Skeletal muscle satellite cell (primary cell): ENCODE data around the gene ASCL3.
A peak's percentile ranks its signal among the peaks of the same experiment; 100 is the strongest.
"Not testable (repeated sequence)": the region's sequence is repeated elsewhere in the genome, so short reads cannot be mapped to it uniquely, and the experiment has no call there.

Source experiments
- H3K27me3 ChIP-seq: 2 replicates; pipeline ENCODE4 v1.7.0; 2013; ENCODE audit warnings: low read length; ENCODE audit not compliant: control insufficient read depth, insufficient read depth
- H3K36me3 ChIP-seq: 2 replicates; pipeline ENCODE4 v1.7.0; 2013; ENCODE audit warnings: mild to moderate bottlenecking, control low read depth, low read length; ENCODE audit not compliant: insufficient read depth
- H3K4me1 ChIP-seq: 2 replicates; pipeline ENCODE4 v1.7.0; 2013; ENCODE audit warnings: low read length; ENCODE audit not compliant: control insufficient read depth, insufficient read depth
- H3K4me2 ChIP-seq: 2 replicates; pipeline ENCODE4 v1.7.0; 2013; ENCODE audit warnings: mild to moderate bottlenecking, low read length
- H3K4me3 ChIP-seq: 2 replicates; pipeline ENCODE4 v1.7.0; 2013; ENCODE audit warnings: low read length
- H3K9ac ChIP-seq: 2 replicates; pipeline ENCODE4 v1.7.0; 2013; ENCODE audit warnings: mild to moderate bottlenecking, low read depth, low read length, moderate library complexity
- H3K9me3 ChIP-seq: replicated peaks from 2 replicates; pipeline ENCODE4 v1.7.0; 2013; ENCODE audit warnings: mild to moderate bottlenecking, control low read depth, low read length

ASCL3 gene

DNA sequence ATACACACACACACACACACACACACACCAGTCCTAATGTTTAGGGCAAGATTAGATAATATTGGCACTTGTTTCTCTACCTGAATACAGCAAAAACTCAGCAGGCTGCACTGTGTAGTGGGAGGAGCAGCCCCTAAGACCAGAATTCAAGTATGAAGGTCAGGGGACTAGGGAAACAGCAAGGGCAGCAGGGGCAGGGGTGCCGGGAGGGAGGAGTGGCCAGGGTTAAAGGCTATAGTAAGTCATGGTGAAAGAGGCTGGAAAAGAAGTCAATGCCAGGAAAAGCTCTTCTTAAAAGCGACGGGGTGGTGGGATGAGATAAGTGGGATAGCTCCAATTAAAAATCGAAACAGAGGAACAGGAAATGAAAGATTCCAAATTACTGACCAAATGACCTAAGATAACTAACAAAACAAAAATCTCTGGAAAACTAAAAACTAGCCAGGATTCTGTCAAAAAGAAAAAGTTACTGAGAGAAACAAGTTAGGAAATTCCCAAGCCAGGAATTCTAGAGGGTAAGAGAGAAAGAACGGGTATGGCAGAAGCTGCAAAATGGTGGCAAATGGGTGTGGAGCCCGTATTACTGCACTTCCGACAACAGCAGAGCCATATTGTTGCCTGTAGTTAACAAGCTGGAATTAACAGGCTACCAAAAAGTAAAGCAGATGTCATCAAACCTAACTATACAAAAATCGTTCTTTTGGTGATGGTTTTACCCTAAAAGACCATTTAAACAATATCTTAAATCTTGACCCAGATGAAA is 1.3 kb downstream of the ASCL3 start:
- Histone ChIP-seq H3K36me3 (no peaks in the 10 kb centered on the region), H3K9ac (no peak overlapping the region), H3K9me3 (no peaks in the 10 kb centered on the region), H3K27me3 (no peaks in the 10 kb centered on the region), H3K4me1 (no peaks in the 10 kb centered on the region), H3K4me3 (no peak overlapping the region), H3K4me2 (no peak overlapping the region)

DNA sequence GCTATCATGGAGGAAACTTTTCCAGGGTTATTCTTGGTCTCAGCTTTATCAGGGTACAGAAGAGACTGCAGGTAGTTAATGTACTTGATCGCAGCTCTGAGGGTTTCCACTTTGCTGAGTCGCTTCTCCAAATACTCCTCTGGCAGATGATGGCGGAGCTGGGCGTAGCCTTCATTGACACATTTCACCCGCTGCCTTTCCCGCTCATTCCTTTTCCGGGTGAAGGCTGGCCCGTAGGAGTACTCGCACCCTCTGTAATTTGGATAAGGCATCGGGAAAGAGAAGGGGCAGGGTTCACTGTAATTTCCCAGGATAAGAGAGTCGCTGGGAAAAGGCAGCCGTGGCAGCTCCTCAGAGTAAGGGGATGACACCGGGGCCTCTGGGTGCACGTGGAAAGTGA is 5.2 kb downstream of the ASCL3 start:
- no peak overlapping the region for H3K4me3 ChIP-seq
- no peak overlapping the region for H3K9ac ChIP-seq
- H3K4me2 ChIP-seq: no peak overlapping the region
- no peaks in the 10 kb centered on the region for H3K36me3 ChIP-seq
- peaks cover 7% of the 10 kb centered on the region for H3K4me1 ChIP-seq
- no peaks in the 10 kb centered on the region for H3K9me3 ChIP-seq
- H3K27me3 ChIP-seq: no peaks in the 10 kb centered on the region

DNA sequence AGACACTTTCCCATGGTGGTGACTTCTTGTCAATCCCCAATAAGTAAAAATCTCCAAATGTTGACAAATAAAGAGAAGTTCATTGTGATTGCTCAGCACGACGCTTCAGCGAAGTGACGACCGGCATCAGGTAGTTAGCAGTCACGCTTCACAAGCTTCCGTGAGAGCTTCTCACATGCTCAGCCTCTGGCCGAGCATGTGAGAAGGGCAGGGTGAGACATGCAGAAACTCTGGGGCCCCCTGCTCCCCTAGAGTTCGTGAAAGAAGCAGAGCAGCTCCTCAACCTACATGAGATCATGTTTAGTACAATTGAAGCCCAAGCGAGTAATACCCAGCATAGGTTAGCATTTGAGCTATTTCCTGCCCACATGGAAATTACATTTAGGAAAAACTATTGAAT is 5.7 kb downstream of the ASCL3 start:
- Histone ChIP-seq H3K4me2 (no peak overlapping the region), H3K4me3 (no peak overlapping the region), H3K9me3 (no peaks in the 10 kb centered on the region), H3K4me1 (peaks cover 7% of the 10 kb centered on the region), H3K27me3 (no peaks in the 10 kb centered on the region), H3K36me3 (no peaks in the 10 kb centered on the region), H3K9ac (no peak overlapping the region)

DNA sequence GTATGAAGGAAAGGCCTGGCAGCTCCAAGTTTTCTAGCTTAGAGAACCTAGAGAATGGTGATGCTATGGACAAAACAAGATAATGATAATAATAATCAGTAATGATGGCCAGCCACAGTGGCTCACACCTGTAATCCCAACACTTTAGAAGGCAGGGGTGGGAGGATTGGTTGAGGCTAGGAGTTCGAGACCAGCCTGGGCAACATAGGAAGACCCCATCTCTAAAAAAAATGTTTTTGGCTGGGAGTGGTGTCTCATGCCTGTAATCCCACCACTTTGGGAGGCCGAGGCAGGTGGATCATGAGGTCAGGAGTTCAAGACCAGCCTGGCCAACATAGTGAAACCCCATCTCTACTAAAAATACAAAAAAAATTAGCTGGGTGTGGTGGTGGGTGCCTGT is 7.0 kb downstream of the ASCL3 start:
- H3K4me3 ChIP-seq, H3K27me3 ChIP-seq, H3K36me3 ChIP-seq, H3K4me1 ChIP-seq, H3K9me3 ChIP-seq, H3K9ac ChIP-seq, H3K4me2 ChIP-seq: not testable (repeated sequence)

DNA sequence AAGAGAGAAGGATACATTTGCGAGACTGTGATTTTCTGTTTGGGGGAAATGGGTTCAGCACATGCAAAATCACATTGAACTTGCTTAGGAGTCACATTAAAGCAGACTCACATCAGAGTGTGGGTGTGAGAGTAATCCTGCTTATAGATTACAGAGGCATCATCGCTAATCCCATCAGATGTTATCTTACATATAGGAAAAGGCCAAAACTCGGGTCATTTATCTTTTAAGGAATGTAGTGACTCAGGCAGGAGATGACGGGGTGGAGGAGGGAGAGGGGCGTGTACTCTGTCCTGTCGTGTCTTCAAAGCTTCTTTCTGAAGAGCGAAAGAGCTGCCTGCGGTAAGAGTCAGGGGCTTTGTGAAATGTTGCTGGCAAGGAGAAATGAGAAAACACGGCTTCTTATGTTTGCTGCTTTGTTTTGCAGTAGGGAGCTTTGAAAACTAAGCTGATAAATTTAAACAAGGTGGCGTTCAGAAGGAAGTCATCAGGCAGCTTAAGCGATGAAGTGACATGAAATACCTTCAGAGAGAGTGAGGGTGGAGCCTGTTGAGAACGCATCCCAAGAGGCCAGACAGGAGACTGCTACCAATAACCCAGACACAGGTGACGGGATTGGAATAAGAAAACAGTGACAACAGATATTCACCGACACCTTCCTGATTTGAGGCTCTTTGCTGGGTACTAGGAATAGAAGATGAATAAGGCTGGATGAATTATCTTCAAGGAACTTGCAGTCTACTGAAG is 7.9 kb downstream of the ASCL3 start:
- Histone ChIP-seq H3K4me3 (no peak overlapping the region), H3K4me2 (peak overlapping the region; percentile 51), H3K9ac (no peak overlapping the region), H3K36me3 (no peaks in the 10 kb centered on the region), H3K4me1 (peaks cover 7% of the 10 kb centered on the region), H3K27me3 (no peaks in the 10 kb centered on the region), H3K9me3 (no peaks in the 10 kb centered on the region)

DNA sequence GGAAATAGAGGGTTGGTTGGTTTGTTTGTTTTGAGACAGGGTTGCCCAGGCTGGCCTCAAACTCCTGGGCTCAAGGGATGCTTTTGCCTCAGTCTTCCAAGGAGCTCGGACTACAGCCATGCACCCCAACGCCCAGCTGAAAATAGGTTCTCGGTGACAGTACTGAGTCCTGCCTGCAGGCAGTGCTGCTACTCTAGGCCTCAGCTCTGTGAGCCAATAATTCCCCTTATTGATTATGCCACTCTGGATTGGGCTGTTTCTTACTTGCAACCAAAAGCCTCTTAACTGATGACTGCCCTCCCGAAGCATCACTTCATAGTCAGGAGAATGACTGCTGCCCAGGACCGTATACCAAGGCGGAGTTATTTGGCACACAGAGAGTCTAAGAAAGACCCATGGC is 8.9 kb downstream of the ASCL3 start:
- H3K9ac ChIP-seq: no peak overlapping the region
- H3K36me3 ChIP-seq: no peaks in the 10 kb centered on the region
- no peaks in the 10 kb centered on the region for H3K9me3 ChIP-seq
- no peaks in the 10 kb centered on the region for H3K27me3 ChIP-seq
- peaks cover 7% of the 10 kb centered on the region for H3K4me1 ChIP-seq
- no peak overlapping the region for H3K4me2 ChIP-seq
- no peak overlapping the region for H3K4me3 ChIP-seq

DNA sequence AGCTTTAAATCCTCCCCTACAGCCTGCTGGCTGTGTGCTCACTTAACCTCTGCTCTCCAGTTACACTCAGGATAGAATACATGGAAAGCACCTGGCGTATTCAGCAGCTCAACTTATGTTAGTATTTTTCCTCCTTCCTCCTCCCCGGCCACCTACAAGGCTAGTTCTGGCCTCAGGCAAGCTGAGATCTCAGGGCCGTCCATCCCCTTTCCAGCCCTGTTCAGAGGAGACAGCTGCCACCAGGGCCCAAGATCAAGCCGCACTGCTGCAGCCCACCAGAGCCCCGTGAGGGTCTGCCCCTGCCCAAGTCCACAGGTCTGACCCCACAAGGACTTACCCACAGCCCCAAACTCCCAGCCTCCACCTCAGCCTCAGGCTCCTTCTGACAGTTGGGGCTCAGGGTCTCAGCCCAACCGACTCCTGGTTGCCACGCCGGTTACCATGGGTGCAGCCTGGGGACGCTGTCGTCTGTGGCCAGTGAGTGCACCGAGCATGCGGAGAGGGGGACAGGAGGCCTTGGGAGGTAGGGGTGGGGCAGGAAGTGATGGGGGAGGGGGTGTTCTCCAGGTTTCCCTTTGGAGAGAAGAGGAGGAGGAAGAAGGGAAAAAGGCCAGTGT is 10.1 kb downstream of the ASCL3 start, which contains the start of gene C11orf16:
Gene C11orf16 (minus strand): TSS at position 384 of the 617 bp plus-strand sequence. CDS start 639 bp downstream, outside the sequence.
- H3K4me2 ChIP-seq: no peak within 1 kb of the TSS
- H3K4me3 ChIP-seq: no peak within 1 kb of the TSS
- H3K9me3 ChIP-seq: no peaks in the 10 kb centered on the region
- H3K27me3 ChIP-seq: no peaks in the 10 kb centered on the region
- H3K36me3 ChIP-seq: no peaks in the 10 kb centered on the region
- peaks cover 7% of the 10 kb centered on the region for H3K4me1 ChIP-seq
- H3K9ac ChIP-seq: no peak within 1 kb of the TSS

DNA sequence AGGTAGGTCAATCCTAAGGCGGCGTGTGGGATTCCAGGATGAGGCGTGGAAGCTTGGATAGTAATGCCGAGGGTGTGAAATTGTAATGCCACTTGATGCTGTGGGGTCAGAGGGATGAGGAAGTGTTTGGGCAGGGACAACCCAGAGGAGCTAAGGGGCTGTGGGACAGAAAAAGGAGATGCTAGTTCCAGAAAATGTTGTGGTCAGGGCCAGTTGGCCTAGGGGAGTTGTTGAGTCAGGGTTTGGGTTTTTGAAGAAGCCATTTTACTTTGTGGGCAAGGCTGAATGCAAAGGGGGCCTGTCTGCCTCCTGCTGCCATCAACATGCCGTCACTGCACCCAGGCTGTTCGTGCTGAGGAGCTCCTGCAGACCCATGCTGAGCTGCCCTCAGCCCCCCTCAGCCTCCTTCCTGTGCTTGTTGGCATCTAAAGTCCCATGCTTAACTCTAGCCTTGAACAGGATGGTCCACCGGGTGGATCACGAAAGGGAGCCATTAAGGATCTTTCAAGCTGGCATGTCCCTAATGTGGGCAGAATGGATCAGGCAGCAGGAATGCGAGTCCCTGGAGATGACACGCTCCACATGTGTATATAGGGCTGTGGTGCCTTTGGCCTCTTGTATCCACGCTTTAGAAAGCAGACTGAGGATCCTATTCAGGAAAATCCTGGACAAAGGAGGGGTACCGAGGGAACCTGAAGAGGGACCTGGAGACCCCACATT is 12.2 kb downstream of the ASCL3 start:
- no peak overlapping the region for H3K4me3 ChIP-seq
- no peaks in the 10 kb centered on the region for H3K27me3 ChIP-seq
- H3K4me1 ChIP-seq: peaks cover 7% of the 10 kb centered on the region
- no peaks in the 10 kb centered on the region for H3K9me3 ChIP-seq
- no peak overlapping the region for H3K9ac ChIP-seq
- H3K4me2 ChIP-seq: no peak overlapping the region
- no peaks in the 10 kb centered on the region for H3K36me3 ChIP-seq

DNA sequence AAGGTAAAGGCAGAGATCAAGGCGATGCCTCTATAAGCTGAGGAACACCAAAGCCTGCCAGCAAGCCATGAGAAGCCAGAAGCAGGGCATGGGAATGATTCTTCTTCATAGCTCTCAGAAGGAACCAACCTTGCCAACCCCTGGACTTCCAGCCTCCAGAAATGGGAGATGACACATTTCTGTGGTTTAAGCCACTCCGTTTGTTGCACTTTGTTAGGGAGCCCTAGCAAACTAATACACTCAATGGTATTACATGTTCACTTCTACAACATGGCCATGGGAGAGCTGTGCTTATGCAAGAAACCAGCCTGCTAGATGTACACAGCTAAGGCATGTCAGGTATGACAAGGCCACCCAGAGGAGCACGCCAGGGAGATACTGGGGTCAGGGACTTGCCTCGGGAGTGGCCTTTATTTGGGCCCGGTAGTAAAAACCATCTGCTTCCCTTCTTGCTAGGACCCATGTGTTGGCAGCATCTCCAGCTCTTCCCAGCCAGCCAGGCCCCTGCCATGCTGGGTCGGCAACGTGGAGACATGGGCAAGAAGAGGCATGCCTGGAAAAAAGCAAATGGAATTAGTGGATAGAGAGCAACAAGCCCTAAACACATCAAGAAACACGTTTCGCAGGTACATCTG is 13.7 kb downstream of the ASCL3 start:
- Histone ChIP-seq H3K4me3 (no peak overlapping the region), H3K9ac (no peak overlapping the region), H3K4me1 (peaks cover 4% of the 10 kb centered on the region), H3K27me3 (no peaks in the 10 kb centered on the region), H3K36me3 (peaks cover 5% of the 10 kb centered on the region), H3K4me2 (no peak overlapping the region), H3K9me3 (no peaks in the 10 kb centered on the region)

DNA sequence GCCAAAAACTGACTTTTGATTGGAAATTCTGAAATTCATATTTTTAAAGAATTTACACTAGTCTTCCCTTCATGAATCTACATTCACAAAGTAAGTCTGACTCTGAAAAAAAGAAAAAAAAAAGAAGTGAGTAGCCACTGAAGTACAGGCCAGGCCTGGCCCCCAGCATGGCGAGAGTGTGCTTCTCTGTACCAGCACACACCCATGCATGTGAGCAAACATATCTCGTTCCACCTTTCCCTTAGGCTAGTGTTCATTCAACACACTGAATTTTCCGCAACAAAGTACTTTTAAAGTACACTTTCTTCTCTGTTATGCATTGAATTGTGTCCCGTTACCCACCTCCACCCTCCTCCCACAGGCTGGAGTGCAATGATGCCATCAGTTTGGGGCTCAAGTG is 14.6 kb downstream of the ASCL3 start:
- H3K9ac ChIP-seq: no peak overlapping the region
- H3K4me3 ChIP-seq: no peak overlapping the region
- H3K4me2 ChIP-seq: no peak overlapping the region
- peaks cover 8% of the 10 kb centered on the region for H3K4me1 ChIP-seq
- no peaks in the 10 kb centered on the region for H3K9me3 ChIP-seq
- H3K36me3 ChIP-seq: peaks cover 6% of the 10 kb centered on the region
- no peaks in the 10 kb centered on the region for H3K27me3 ChIP-seq

DNA sequence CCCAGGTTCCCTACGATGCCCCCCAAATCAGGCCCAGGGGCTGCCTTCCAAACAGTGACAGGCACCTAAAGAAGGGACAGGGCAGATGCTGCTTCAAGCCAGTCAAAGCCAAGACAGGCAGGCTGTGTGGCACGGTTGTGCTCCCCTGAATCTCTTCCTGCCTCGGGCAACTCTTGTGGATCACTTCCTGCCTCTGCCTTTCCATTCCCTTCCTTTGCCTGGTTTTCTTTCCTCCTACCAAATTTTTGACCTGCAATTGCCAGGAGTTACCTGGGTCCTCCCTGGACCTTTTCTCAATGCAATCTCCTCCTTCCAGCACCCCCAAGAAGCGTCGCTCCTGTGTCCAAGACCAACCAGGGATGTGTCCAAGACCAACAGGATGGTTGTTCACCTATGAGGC is 15.6 kb downstream of the ASCL3 start:
- no peak overlapping the region for H3K9ac ChIP-seq
- H3K9me3 ChIP-seq: no peaks in the 10 kb centered on the region
- H3K4me3 ChIP-seq: no peak overlapping the region
- H3K36me3 ChIP-seq: peaks cover 15% of the 10 kb centered on the region
- H3K27me3 ChIP-seq: no peaks in the 10 kb centered on the region
- no peak overlapping the region for H3K4me2 ChIP-seq
- peaks cover 8% of the 10 kb centered on the region for H3K4me1 ChIP-seq
